Fibroblast of the conjunctiva (primary cell): Measurements from ENCODE around the gene TMEM169.
"Not testable (repeated sequence)": the region's sequence is repeated elsewhere in the genome, so short reads cannot be mapped to it uniquely, and the experiment has no call there.

ENCODE experiments used
- DNase-seq: peaks from one replicate; pipeline ENCODE4 v3.0.0-alpha.2; 2010; ENCODE audit warnings: low read depth

The TMEM169 gene

GRCh38 chr2:216131175-216131926, 49.6 kb downstream of the TMEM169 start:
- no peak for DNase-seq

- DNase-seq = no peak
Observed at GRCh38 chr2:216132585-216132984, 50.9 kb downstream of the TMEM169 start.

- no peak for DNase-seq
Observed at GRCh38 chr2:216133397-216133796, 51.7 kb downstream of the TMEM169 start.

GRCh38 chr2:216134958-216135541, 53.3 kb downstream of the TMEM169 start:
- DNase-seq = no peak

DNA sequence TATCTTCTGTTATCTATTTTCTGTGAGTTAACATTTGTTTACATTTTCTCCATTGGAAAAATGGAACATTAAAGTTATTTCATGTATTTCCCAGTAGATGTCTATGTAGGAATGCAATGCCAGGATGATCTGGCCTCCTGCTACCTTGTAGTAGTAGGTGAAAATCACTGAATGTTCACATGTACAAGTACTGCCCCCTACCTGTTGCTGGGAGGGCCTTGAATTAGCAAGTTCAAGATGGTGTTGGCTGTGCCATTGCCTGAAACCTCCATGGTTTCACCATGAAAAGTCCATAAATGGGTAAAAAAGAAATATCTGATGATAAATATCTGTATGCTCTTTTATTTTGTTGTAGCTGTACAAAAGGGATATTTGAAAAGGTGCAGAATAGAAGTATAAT, 58.2 kb downstream of the TMEM169 start:
- DNase-seq = no peak

GRCh38 chr2:216141516-216141915, 59.8 kb downstream of the TMEM169 start:
- not testable (repeated sequence) for DNase-seq

DNA sequence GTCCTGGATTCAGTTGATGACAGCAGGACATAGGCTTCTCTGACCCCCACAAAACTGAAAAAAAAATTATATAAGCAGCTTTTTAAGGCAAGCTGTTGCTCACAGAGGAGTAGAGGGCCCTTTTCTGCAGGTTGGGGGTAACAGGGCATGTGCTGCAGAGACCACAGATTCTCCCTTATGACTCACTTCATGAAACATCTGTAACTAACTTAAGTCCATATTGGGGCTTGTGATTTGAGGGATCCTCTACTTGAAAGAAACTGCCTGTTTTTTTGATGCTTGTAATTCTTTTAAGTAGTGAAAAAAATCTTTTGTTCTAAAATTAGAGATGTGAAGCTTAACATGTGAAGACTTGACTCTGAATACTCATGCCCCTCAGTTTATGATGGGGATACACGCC, 60.8 kb downstream of the TMEM169 start:
- DNase-seq = peak; percentile 49

- no peak for DNase-seq
Observed at GRCh38 chr2:216144372-216144771, 62.7 kb downstream of the TMEM169 start.

DNA sequence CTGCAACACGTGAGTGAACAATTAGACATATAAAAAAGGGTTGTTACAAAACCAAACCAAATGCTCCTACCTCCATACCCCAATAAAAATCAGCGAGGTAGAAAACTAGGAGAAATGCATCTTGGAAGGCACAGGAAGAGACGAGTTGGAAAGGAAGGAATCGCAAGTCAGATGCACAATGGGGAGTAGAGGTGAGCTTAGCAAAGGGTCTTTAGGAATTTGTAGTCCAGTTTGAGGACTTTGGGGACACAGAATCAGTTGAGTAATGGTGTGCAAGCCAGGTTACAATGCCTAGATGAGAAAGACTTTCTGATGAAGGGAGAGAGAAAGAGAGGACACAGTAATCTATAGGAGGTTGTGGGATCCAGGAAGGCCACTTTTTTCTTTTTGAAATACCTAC, 63.1 kb downstream of the TMEM169 start:
- DNase-seq = no peak

DNA sequence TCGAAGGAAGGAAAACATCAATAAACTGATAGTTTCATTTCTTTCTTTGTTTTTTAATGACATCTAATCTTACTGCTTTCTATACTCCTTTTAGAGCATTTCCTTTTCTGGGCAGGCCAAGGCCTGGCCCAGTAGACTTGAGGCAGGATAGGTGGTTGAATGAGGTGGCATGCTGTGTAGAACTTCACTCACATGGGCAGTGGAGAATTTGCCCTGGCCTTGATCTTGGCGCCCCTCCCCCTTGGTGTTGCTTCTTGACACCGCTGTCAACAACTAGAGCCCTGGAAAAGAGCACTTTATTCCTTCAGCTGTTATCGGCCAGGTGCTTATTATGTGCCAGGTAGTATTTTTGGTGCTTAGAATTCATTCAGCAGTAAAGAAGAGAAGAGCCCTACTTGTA, 64.9 kb downstream of the TMEM169 start:
- no peak for DNase-seq

GRCh38 chr2:216147172-216148131, 65.7 kb downstream of the TMEM169 start:
- no peak for DNase-seq

DNA sequence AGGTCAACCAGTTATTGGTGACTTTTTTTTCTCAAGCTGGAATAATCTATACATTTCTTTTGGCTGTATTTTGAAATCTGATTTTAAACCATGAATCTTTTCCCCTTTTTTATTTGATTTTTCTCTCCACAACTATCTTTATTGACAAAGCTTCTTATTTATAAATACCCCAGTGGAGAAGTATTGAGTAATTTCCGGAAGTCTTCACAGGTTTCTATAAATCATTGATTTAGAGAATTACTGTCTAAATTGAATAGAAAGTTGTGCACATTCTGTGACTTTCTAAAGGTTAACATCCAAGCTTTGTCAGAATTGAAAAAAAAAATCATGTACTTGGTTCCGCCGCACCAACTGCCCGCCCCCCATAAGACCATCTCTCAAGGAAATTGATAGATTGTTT, 67.3 kb downstream of the TMEM169 start:
- DNase-seq = no peak

DNA sequence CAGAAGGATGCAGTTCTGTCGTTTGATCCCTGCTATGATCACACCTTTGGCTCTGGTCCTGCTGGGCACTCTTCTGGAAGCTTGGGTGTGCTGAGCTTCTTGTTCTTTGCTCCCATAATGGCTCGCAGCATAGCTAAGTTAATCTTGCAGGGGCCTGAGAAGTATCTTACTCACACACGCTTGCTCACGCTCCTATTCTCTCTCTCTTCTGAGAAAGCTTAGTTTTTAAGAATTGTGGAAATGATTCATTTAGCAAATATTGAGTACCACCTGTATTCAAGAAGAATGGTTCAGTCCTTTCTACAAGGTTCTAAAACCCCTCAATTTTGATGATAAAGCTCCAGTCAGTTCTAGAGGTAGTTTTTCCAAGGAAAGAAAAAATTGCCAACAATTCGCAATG, 68.0 kb downstream of the TMEM169 start:
- no peak for DNase-seq

GRCh38 chr2:216151313-216152025, 69.8 kb downstream of the TMEM169 start:
- DNase-seq = no peak
